Thoracic aorta (tissue), 2 donors: ENCODE measurements around the gene AK5. TPM values are rescaled to one million over a fixed set of nuclear protein-coding genes. Genes with fewer than 3 reads are reported as not detected.

Experiments used
- ATAC-seq: fragments of 150-250 bp; one replicate; pipeline ENCODE4 v1.8.0; 2017; ENCODE audit warnings: low read depth; ENCODE audit not compliant: insufficient number of reproducible peaks, low FRiP score
- DNase-seq: peaks from one replicate; pipeline ENCODE4 v3.0.0-alpha.2; 2020; ENCODE audit warnings: low spot score
- H3K27ac ChIP-seq, 2 donors: fragments of 200-600 bp; sonication (generic); 1 replicate in 1 of 2; 2 replicates in 1 of 2; pipeline ENCODE4 v1.5.1; 2016; ENCODE audit warnings: mild to moderate bottlenecking in 2 of 2, moderate library complexity in 2 of 2
- H3K27me3 ChIP-seq: fragments of 200-600 bp; sonication (generic); replicated peaks from 2 replicates; pipeline ENCODE4 v1.6.0; 2016; ENCODE audit warnings: mild to moderate bottlenecking; ENCODE audit not compliant: insufficient read depth
- H3K36me3 ChIP-seq: fragments of 200-600 bp; sonication (generic); one replicate; pipeline ENCODE4 v1.5.1; 2016
- H3K4me1 ChIP-seq, 2 donors: fragments of 200-600 bp; sonication (generic); 1 replicate in 1 of 2; 2 replicates in 1 of 2; pipeline versions ENCODE4 v1.5.1 to v1.6.0; 2016; ENCODE audit warnings: low read depth in 2 of 2, mild to moderate bottlenecking in 1 of 2; ENCODE audit not compliant: control insufficient read depth in 1 of 2
- H3K4me3 ChIP-seq: fragments of 200-600 bp; sonication (generic); 2 replicates; pipeline ENCODE4 v1.5.1; 2016; ENCODE audit warnings: mild to moderate bottlenecking
- H3K9me3 ChIP-seq: fragments of 200-600 bp; sonication (generic); 2 replicates; pipeline ENCODE4 v1.5.1; 2016
- CTCF ChIP-seq: fragments of 200-600 bp; sonication (generic); IDR thresholded peaks from one replicate; pipeline ENCODE4 v1.5.1; 2019; ENCODE audit warnings: antibody characterized with exemption
- total RNA-seq, 2 donors: library from RNA; depleted of rRNA; stranded (reverse); fragments of >200 nt; gene quantifications; one replicate each; pipeline versions ENCODE4 v1.1.0 to v1.2.3, GENCODE V29; 2016

AK5 gene
- total RNA-seq, 2 donors from 2014 or later, result 0.56 to 1.4 TPM

DNA sequence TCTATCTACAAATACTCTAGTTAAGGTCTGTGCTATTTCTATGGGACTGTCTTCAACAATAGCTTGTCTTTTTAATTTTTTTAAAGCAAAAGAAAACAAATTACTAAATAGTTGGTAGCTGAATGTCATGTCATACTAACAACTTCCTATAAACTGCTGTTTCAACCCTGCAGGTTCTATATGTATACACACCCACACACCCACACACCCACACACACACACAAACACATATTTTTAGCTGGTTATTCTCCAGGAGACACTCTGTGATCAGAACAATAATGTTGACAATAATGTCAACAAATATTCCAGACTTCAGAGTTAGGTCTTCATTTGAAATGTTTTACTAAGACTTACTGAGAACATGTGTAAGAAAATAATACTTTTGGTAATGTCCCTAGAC, 66.7 kb downstream of the AK5 start:
- DNase-seq (no peak), ATAC-seq (no peak)
- Histone ChIP-seq H3K27ac (no peak overlapping the region), H3K4me1 (no peaks in the 10 kb centered on the region), H3K36me3 (no peaks in the 10 kb centered on the region), H3K27me3 (no peaks in the 10 kb centered on the region), H3K9me3 (no peaks in the 10 kb centered on the region), H3K4me3 (no peak overlapping the region)
- TF ChIP-seq CTCF, result no peak

- no peak overlapping the region for H3K4me3 ChIP-seq
- no peak for ATAC-seq
- no peak for TF ChIP-seq CTCF
- no peaks in the 10 kb centered on the region for H3K4me1 ChIP-seq
- no peaks in the 10 kb centered on the region for H3K9me3 ChIP-seq
- H3K27ac ChIP-seq, result no peak overlapping the region
- no peaks in the 10 kb centered on the region for H3K27me3 ChIP-seq
- DNase-seq, result no peak
- no peaks in the 10 kb centered on the region for H3K36me3 ChIP-seq
Observed at GRCh38 chr1:77349275-77349674, 67.5 kb downstream of the AK5 start.

DNA sequence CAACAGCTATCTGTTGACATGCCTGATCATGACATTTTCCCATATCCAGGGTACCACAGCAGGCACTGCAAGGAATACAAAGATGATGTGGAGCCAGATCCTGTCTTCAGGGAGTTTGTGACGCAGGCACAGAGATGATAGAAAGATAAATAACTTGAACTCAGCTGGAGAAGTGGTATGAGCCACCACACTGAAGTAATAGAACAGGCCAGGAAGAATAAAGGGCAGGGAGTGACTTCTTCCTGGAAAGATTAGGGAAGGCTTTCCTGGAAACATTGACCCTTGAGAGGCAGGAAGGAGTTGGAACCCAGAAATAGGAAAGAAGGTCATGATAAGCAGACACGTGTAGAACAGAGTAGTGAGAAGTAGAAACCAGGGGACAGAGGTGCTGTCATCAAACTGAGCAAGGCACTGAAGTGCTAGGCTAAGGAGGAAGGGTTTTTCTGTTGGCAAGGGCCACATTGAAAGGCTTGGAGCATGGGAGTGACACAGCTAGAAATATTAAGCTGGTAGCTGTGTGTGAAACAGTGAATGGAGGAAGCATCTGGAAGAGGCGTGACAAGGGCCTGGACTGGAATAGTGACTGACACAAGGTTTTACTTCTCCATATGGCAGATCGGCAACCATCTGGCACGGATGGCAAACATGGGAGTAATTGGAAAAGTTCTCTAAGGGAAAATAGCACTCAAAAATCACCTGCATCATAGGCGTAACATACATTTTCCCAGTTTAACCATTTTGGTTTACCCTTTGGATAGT, 68.4 kb downstream of the AK5 start:
- no peak for DNase-seq
- no peak overlapping the region for H3K4me3 ChIP-seq
- no peaks in the 10 kb centered on the region for H3K9me3 ChIP-seq
- H3K27ac ChIP-seq, result no peak overlapping the region
- TF ChIP-seq CTCF, result no peak
- no peaks in the 10 kb centered on the region for H3K27me3 ChIP-seq
- H3K4me1 ChIP-seq, result no peaks in the 10 kb centered on the region
- no peak for ATAC-seq
- no peaks in the 10 kb centered on the region for H3K36me3 ChIP-seq

DNA sequence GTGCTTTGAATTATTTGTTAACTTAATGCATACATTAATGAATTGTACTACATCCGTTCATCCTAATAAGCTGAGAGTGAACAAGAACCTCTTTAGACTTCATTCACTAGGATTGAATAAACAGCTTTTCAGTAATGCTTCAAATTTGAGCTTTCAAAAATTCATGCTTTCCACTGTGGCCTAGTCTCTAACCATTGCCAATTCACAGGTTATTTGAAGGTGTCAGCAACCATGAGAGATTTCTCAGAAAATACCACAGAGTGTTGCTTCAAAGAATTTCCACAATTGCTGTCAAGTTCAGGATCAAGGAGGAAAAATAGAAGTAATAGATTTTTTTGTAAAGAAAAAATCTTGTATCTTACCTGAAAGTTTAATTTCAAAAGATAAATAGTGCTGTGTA, 72.7 kb downstream of the AK5 start:
- TF ChIP-seq CTCF, result no peak
- Histone ChIP-seq H3K4me1 (no peaks in the 10 kb centered on the region), H3K9me3 (no peaks in the 10 kb centered on the region), H3K27ac (no peak overlapping the region), H3K4me3 (no peak overlapping the region), H3K36me3 (no peaks in the 10 kb centered on the region), H3K27me3 (no peaks in the 10 kb centered on the region)
- ATAC-seq (no peak), DNase-seq (no peak)

DNA sequence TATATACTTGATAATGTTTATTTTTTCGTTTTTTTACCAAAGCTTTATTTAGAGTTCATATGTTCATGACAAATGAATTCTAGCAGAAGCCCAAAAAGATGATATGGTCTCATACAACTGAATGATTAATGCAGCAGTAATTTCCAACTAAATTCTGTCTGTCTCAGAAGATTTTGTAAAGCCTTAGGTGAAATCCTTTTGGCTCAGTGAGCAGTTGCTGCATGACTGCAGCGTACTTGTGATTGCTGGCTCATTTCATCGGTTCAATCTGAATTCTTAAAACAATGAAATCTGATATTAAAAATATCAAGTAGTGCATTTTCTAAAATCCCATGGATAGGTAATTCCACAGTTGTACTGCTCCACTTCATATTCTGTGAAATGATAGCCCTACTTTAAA, 73.2 kb downstream of the AK5 start:
- DNase-seq (no peak), ATAC-seq (no peak)
- no peaks in the 10 kb centered on the region for H3K36me3 ChIP-seq
- no peak for TF ChIP-seq CTCF
- no peaks in the 10 kb centered on the region for H3K9me3 ChIP-seq
- H3K4me3 ChIP-seq, result no peak overlapping the region
- H3K4me1 ChIP-seq, result no peaks in the 10 kb centered on the region
- H3K27me3 ChIP-seq, result no peaks in the 10 kb centered on the region
- H3K27ac ChIP-seq, result no peak overlapping the region
